ENCODE results near the gene PALD1. TPM values are rescaled to one million over a fixed set of nuclear protein-coding genes. Genes with fewer than 3 reads are reported as not detected.

PALD1 gene
- total RNA-seq, 1 donor from 2014 or later = 7.8 TPM

GRCh38 chr10:70561558-70561957 is 83.0 kb downstream of the PALD1 start:
- intact Hi-C loops (cut with DNase I) = no loop called here
- DNase-seq (ENCODE audit: low spot score) (peak; percentile 47), ATAC-seq (no peak)

- ATAC-seq (no peak), DNase-seq (ENCODE audit: low spot score) (peak; percentile 50)
- intact Hi-C loops (cut with DNase I) = no loop called here
Measured at GRCh38 chr10:70562036-70562755, 83.6 kb downstream of the PALD1 start.

- no peak for ATAC-seq
- peak; percentile 51 for DNase-seq (ENCODE audit: low spot score)
- intact Hi-C loops (cut with DNase I) = no loop called here
Measured at GRCh38 chr10:70563230-70563629, 84.7 kb downstream of the PALD1 start.

GRCh38 chr10:70564113-70564725 is 85.7 kb downstream of the PALD1 start:
- intact Hi-C loops (cut with DNase I) = no loop called here

GRCh38 chr10:70564901-70565351 is 86.4 kb downstream of the PALD1 start:
- DNase-seq (ENCODE audit: low spot score) (peak; percentile 48), ATAC-seq (no peak)
- intact Hi-C loops (cut with DNase I) = no loop called here

More at GRCh38 chr10:70564113-70564725, 85.7 kb downstream of the PALD1 start:
- peak; percentile 48 for DNase-seq (ENCODE audit: low spot score)
- no peak for ATAC-seq

- ATAC-seq (no peak), DNase-seq (ENCODE audit: low spot score) (no peak)
- intact Hi-C loops (cut with DNase I) = no loop called here
Measured at GRCh38 chr10:70565556-70566514, 87.3 kb downstream of the PALD1 start.

- no peak for DNase-seq (ENCODE audit: low spot score)
- ATAC-seq = no peak
- intact Hi-C loops (cut with DNase I) = no loop called here
Measured at GRCh38 chr10:70566515-70567290, 88.1 kb downstream of the PALD1 start.

- intact Hi-C loops (cut with DNase I) = no loop called here
- ATAC-seq = no peak
- DNase-seq (ENCODE audit: low spot score) = peak; percentile 44
Measured at GRCh38 chr10:70567603-70568002, 89.0 kb downstream of the PALD1 start.

GRCh38 chr10:70568113-70568512 is 89.5 kb downstream of the PALD1 start:
- intact Hi-C loops (cut with DNase I) = no loop called here
- ATAC-seq (no peak), DNase-seq (ENCODE audit: low spot score) (no peak)

GRCh38 chr10:70568781-70569495 is 90.4 kb downstream of the PALD1 start:
- intact Hi-C loops (cut with DNase I) = no loop called here
- ATAC-seq (no peak), DNase-seq (ENCODE audit: low spot score) (peak; percentile 37)

GRCh38 chr10:70571236-70571635 is 92.7 kb downstream of the PALD1 start:
- intact Hi-C loops (cut with DNase I) = no loop called here
- ATAC-seq (no peak), DNase-seq (ENCODE audit: low spot score) (peak; percentile 30)

GRCh38 chr10:70571636-70572439 is 93.3 kb downstream of the PALD1 start:
- intact Hi-C loops (cut with DNase I) = no loop called here
- no peak for DNase-seq (ENCODE audit: low spot score)
- ATAC-seq = no peak

- DNase-seq (ENCODE audit: low spot score) (no peak), ATAC-seq (no peak)
- intact Hi-C loops (cut with DNase I) = no loop called here
Measured at GRCh38 chr10:70573599-70574506, 95.3 kb downstream of the PALD1 start.

- intact Hi-C loops (cut with DNase I) = no loop called here
- peak; percentile 55 for ATAC-seq
- no peak for DNase-seq (ENCODE audit: low spot score)
Measured at GRCh38 chr10:70575486-70575873, 96.9 kb downstream of the PALD1 start.

- no peak for DNase-seq (ENCODE audit: low spot score)
- peak; percentile 90 for ATAC-seq
- intact Hi-C loops (cut with DNase I) = no loop called here
Measured at GRCh38 chr10:70575874-70576802, 97.6 kb downstream of the PALD1 start.
